Erythroblast (primary cell): ENCODE data around the gene TMEM43.

Experiments used
- GATA1 ChIP-seq: IDR thresholded peaks from 2 replicates; pipeline ENCODE4 v1.6.1; 2011; ENCODE audit warnings: low read depth, mild to moderate bottlenecking, control low read depth, low read length, moderate library complexity
- POLR2A ChIP-seq: IDR thresholded peaks from 2 replicates; pipeline ENCODE4 v1.6.1; 2011; ENCODE audit warnings: mild to moderate bottlenecking, low read length

DNA sequence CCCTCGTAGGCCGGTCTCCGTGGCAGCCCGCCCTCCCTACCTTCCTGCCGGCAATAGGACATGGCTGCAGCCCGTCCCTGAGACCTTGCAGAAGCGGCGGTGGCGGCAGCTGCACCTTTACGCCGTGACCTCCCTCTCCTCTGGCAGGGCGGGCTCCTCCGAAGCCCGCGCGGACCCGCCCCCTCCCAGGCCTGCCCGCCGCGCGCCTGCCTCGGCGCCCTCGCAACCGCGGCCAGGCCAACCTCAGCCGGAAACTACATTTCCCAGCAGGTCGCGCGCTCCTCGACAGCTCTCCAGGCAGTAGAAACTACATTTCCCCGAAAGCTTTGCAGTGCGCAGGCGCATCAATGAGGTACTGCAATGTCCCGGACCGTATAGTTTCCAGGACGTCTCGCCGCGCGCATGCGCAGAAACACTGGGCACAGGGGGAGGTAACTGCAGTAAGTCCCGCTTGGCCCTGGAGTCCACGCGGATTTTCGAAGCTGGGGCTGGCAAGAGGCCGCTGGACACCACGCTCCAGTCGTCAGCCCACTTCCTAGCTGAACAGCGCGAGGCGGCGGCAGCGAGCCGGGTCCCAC, at the start of gene TMEM43, which contains the start of gene CHCHD4:
- TF ChIP-seq POLR2A = peak; percentile 65
- no peak for TF ChIP-seq GATA1
